DND-41 (cell line): ENCODE measurements around the gene SART3.

Experiments used
- EZH2 ChIP-seq: IDR thresholded peaks from 3 replicates; pipeline ENCODE4 v1.6.1; 2012; ENCODE audit warnings: borderline replicate concordance, low read depth, mild to moderate bottlenecking, moderate library complexity, low read length, inconsistent platforms; ENCODE audit not compliant: severe bottlenecking
- TF ChIP-seq, protein P1 (sequence below): IDR thresholded peaks from 2 replicates; pipeline ENCODE4 v1.5.1; 2012; ENCODE audit warnings: borderline replicate concordance, low read length, moderate library complexity, mild to moderate bottlenecking; ENCODE audit not compliant: poor library complexity, severe bottlenecking; ENCODE audit errors: extremely low read depth

DNA sequence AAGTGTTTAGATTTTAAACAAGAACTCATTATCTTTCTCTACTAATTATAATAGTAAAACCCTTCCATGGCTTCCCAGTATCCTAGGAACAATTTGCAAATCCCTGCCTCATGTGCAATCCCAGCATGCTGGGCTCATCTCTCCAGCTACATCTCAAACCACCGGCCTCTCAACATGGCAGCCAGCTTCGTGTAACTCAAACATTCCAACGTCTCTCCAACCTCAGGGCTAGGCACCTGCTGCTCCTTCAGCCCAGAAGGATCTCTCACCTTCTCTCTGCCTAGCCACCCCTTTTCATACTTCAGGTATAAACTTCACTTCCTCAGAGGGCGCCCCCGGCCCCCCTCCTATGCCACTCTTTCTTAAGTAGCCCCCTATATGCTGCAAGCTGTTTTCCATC lies 7.2 kb downstream of the SART3 start:
- TF ChIP-seq, protein P1, sequence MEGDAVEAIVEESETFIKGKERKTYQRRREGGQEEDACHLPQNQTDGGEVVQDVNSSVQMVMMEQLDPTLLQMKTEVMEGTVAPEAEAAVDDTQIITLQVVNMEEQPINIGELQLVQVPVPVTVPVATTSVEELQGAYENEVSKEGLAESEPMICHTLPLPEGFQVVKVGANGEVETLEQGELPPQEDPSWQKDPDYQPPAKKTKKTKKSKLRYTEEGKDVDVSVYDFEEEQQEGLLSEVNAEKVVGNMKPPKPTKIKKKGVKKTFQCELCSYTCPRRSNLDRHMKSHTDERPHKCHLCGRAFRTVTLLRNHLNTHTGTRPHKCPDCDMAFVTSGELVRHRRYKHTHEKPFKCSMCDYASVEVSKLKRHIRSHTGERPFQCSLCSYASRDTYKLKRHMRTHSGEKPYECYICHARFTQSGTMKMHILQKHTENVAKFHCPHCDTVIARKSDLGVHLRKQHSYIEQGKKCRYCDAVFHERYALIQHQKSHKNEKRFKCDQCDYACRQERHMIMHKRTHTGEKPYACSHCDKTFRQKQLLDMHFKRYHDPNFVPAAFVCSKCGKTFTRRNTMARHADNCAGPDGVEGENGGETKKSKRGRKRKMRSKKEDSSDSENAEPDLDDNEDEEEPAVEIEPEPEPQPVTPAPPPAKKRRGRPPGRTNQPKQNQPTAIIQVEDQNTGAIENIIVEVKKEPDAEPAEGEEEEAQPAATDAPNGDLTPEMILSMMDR, result no peak
- no peak for TF ChIP-seq EZH2
